ENCODE measurements around the gene MPPED2.

Gene MPPED2

GRCh38 chr11:30435488-30435887, 150.7 kb downstream of the MPPED2 start:
- Histone ChIP-seq H3K4me3 (ENCODE audit: extremely low read depth, insufficient read depth, low read length, poor library complexity, severe bottlenecking) (no peak overlapping the region), H3K4me1 (ENCODE audit: control insufficient read depth, insufficient read depth, low read length, poor library complexity, severe bottlenecking) (peaks cover 5% of the 10 kb centered on the region), H3K27ac (ENCODE audit: low read depth, low read length, severe bottlenecking) (no peak overlapping the region), H3K9me3 (ENCODE audit: control insufficient read depth, low read length) (no peaks in the 10 kb centered on the region), H3K36me3 (ENCODE audit: control insufficient read depth, insufficient read depth, low read length) (no peaks in the 10 kb centered on the region)

- 85 to 100% methylated on average over 1 to 2 of the region's 3 CpGs for WGBS, 2 experiments (ENCODE audit: insufficient coverage in 2 of 2)
- no peak overlapping the region for H3K27ac ChIP-seq (ENCODE audit: low read depth, low read length, severe bottlenecking)
- no peaks in the 10 kb centered on the region for H3K9me3 ChIP-seq (ENCODE audit: control insufficient read depth, low read length)
- peaks cover 5% of the 10 kb centered on the region for H3K4me1 ChIP-seq (ENCODE audit: control insufficient read depth, insufficient read depth, low read length, poor library complexity, severe bottlenecking)
- H3K4me3 ChIP-seq (ENCODE audit: extremely low read depth, insufficient read depth, low read length, poor library complexity, severe bottlenecking), result no peak overlapping the region
- no peaks in the 10 kb centered on the region for H3K36me3 ChIP-seq (ENCODE audit: control insufficient read depth, insufficient read depth, low read length)
Measured at GRCh38 chr11:30434901-30435300, 151.3 kb downstream of the MPPED2 start.

- WGBS, 2 experiments (ENCODE audit: insufficient coverage in 2 of 2), result 63% methylated on average over 1 of the region's 1 CpG; no CpG with 5 or more reads in 1 of the 2 experiments
- no peaks in the 10 kb centered on the region for H3K36me3 ChIP-seq (ENCODE audit: control insufficient read depth, insufficient read depth, low read length)
- peaks cover 5% of the 10 kb centered on the region for H3K4me1 ChIP-seq (ENCODE audit: control insufficient read depth, insufficient read depth, low read length, poor library complexity, severe bottlenecking)
- H3K27ac ChIP-seq (ENCODE audit: low read depth, low read length, severe bottlenecking), result no peak overlapping the region
- no peak overlapping the region for H3K4me3 ChIP-seq (ENCODE audit: extremely low read depth, insufficient read depth, low read length, poor library complexity, severe bottlenecking)
- no peaks in the 10 kb centered on the region for H3K9me3 ChIP-seq (ENCODE audit: control insufficient read depth, low read length)
Measured at GRCh38 chr11:30433831-30434230, 152.3 kb downstream of the MPPED2 start.

DNA sequence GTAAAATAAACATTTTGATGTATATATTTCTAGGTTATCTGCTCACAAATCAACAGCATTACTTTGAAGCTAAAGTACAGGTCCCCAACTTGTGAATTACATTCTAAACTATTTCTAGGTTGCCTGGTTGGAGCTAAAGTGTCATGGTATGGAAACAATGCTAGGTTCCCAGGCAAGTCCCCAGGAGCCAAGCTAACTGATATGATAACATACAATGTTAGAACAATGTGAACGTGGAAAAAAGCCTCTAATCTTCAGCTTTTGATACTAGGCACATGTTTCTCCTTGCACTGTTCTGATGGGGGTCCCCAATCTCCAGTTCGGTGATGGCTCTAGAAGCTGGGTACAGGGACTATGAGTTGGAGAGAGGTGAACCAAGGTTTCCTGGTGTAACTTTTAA, 153.4 kb downstream of the MPPED2 start:
- Histone ChIP-seq H3K27ac (ENCODE audit: low read depth, low read length, severe bottlenecking) (no peak overlapping the region), H3K4me3 (ENCODE audit: extremely low read depth, insufficient read depth, low read length, poor library complexity, severe bottlenecking) (no peak overlapping the region), H3K9me3 (ENCODE audit: control insufficient read depth, low read length) (no peaks in the 10 kb centered on the region), H3K4me1 (ENCODE audit: control insufficient read depth, insufficient read depth, low read length, poor library complexity, severe bottlenecking) (peaks cover 5% of the 10 kb centered on the region), H3K36me3 (ENCODE audit: control insufficient read depth, insufficient read depth, low read length) (no peaks in the 10 kb centered on the region)
- WGBS, 2 experiments (ENCODE audit: insufficient coverage in 2 of 2), result 100% methylated on average over 1 of the region's 2 CpGs; no CpG with 5 or more reads in 1 of the 2 experiments

DNA sequence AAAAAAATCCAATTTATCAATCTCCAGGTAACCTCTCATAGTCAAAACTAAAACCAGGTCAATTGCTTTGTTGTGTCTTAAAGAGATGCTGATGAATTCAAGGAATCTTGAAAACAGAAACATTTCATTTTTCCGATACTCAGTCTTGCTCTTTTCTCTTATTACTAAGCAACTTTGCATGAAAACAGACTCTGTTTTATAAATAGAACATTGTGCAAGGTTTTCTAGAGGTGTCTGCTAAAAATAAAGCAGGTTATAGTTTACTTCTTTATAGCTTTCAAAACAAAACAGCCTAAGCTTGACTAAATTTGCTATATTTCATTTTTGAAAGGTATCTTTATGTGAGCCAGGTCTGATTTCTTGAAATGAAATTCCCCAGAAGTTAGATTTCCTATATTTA, 154.0 kb downstream of the MPPED2 start:
- WGBS, 2 experiments (ENCODE audit: insufficient coverage in 2 of 2), result 100% methylated on average over 1 of the region's 1 CpG; no CpG with 5 or more reads in 1 of the 2 experiments
- Histone ChIP-seq H3K4me1 (ENCODE audit: control insufficient read depth, insufficient read depth, low read length, poor library complexity, severe bottlenecking) (peaks cover 5% of the 10 kb centered on the region), H3K4me3 (ENCODE audit: extremely low read depth, insufficient read depth, low read length, poor library complexity, severe bottlenecking) (no peak overlapping the region), H3K36me3 (ENCODE audit: control insufficient read depth, insufficient read depth, low read length) (no peaks in the 10 kb centered on the region), H3K27ac (ENCODE audit: low read depth, low read length, severe bottlenecking) (no peak overlapping the region), H3K9me3 (ENCODE audit: control insufficient read depth, low read length) (no peaks in the 10 kb centered on the region)

DNA sequence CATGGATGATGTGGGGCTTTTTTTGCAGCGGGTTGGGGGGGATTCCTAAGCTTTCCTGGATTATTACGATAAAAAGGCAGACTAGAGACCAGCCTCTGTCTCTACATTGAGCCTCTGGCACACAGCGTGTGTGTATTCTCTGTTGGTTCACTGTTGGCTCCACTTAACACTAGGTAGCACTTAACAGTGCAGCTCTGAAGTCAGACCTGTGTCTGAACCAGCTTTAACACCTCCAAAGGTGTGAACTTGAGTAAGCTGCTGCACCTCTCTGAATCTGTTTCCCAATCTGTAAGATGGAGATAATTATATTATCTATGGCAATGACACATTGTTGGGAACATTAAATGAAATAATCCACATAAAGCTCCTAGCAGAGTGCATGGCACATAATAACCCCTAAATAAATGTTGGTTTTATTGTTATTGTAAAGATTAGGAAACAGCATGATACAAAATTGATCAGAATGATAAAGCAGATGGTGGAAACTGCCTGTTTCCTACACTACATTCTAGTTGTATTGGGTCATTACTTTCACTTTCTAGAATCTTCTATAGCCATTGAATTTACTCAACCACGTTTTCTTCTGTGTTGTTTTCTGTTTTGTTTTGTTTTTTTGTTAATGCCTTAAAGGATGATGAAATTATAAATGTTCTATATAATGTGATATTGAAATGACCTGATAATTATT, 154.9 kb downstream of the MPPED2 start:
- H3K4me3 ChIP-seq (ENCODE audit: extremely low read depth, insufficient read depth, low read length, poor library complexity, severe bottlenecking), result no peak overlapping the region
- 100% methylated on average over 1 to 2 of the region's 4 CpGs for WGBS, 2 experiments (ENCODE audit: insufficient coverage in 2 of 2)
- no peaks in the 10 kb centered on the region for H3K36me3 ChIP-seq (ENCODE audit: control insufficient read depth, insufficient read depth, low read length)
- no peak overlapping the region for H3K27ac ChIP-seq (ENCODE audit: low read depth, low read length, severe bottlenecking)
- H3K9me3 ChIP-seq (ENCODE audit: control insufficient read depth, low read length), result no peaks in the 10 kb centered on the region
- peaks cover 5% of the 10 kb centered on the region for H3K4me1 ChIP-seq (ENCODE audit: control insufficient read depth, insufficient read depth, low read length, poor library complexity, severe bottlenecking)

GRCh38 chr11:30429550-30429949, 156.6 kb downstream of the MPPED2 start:
- WGBS, 2 experiments (ENCODE audit: insufficient coverage in 2 of 2), result 85 to 100% methylated on average over 1 to 2 of the region's 2 CpGs
- H3K4me3 ChIP-seq (ENCODE audit: extremely low read depth, insufficient read depth, low read length, poor library complexity, severe bottlenecking), result no peak overlapping the region
- H3K36me3 ChIP-seq (ENCODE audit: control insufficient read depth, insufficient read depth, low read length), result no peaks in the 10 kb centered on the region
- no peaks in the 10 kb centered on the region for H3K4me1 ChIP-seq (ENCODE audit: control insufficient read depth, insufficient read depth, low read length, poor library complexity, severe bottlenecking)
- no peak overlapping the region for H3K27ac ChIP-seq (ENCODE audit: low read depth, low read length, severe bottlenecking)
- no peaks in the 10 kb centered on the region for H3K9me3 ChIP-seq (ENCODE audit: control insufficient read depth, low read length)

DNA sequence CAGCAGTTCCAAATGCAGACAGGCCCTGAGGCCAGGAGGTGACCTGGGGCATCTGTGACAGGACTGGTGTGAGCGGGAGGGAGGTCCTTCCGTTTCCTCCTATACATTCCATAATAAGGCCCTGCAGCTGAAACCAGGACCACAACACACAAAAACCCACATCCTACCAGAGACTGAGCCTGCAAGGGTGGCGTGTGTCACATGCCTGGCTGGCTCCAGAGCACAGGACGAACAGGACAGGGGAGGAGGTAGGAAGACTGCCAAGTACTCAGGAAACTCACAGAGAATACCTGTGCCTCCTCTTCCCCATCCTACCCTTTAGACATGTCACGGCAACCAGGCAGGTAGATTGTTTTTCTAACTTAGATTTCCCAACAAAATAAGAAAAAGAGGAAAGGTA, 159.4 kb downstream of the MPPED2 start:
- Histone ChIP-seq H3K4me1 (ENCODE audit: control insufficient read depth, insufficient read depth, low read length, poor library complexity, severe bottlenecking) (no peaks in the 10 kb centered on the region), H3K27ac (ENCODE audit: low read depth, low read length, severe bottlenecking) (no peak overlapping the region), H3K4me3 (ENCODE audit: extremely low read depth, insufficient read depth, low read length, poor library complexity, severe bottlenecking) (no peak overlapping the region), H3K36me3 (ENCODE audit: control insufficient read depth, insufficient read depth, low read length) (no peaks in the 10 kb centered on the region), H3K9me3 (ENCODE audit: control insufficient read depth, low read length) (no peaks in the 10 kb centered on the region)
- WGBS, 2 experiments (ENCODE audit: insufficient coverage in 2 of 2), result 100% methylated on average over 1 of the region's 5 CpGs; no CpG with 5 or more reads in 1 of the 2 experiments

DNA sequence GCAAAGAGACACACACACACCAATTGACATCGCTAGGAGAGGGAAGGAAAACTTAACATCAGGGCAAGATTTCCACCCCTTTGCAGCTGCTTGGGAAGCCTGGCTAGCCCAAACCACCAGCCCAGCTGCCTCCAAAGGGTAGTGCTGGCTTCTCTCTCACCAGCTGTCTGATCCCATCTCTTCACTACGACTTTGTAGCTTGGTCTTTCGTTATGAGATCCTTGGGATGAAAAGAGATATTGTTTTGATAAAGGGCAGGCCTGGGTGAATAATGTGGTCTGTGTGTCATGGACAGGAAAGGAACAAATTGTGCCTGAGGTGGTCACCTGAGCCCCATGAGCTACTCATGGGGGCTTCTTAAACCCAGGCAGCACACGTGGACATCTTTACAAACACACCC, 161.3 kb downstream of the MPPED2 start:
- Histone ChIP-seq H3K36me3 (ENCODE audit: control insufficient read depth, insufficient read depth, low read length) (no peaks in the 10 kb centered on the region), H3K4me1 (ENCODE audit: control insufficient read depth, insufficient read depth, low read length, poor library complexity, severe bottlenecking) (no peaks in the 10 kb centered on the region), H3K9me3 (ENCODE audit: control insufficient read depth, low read length) (no peaks in the 10 kb centered on the region), H3K4me3 (ENCODE audit: extremely low read depth, insufficient read depth, low read length, poor library complexity, severe bottlenecking) (no peak overlapping the region), H3K27ac (ENCODE audit: low read depth, low read length, severe bottlenecking) (no peak overlapping the region)
- WGBS, 2 experiments (ENCODE audit: insufficient coverage in 2 of 2), result 79% methylated on average over 2 of the region's 4 CpGs; no CpG with 5 or more reads in 1 of the 2 experiments

DNA sequence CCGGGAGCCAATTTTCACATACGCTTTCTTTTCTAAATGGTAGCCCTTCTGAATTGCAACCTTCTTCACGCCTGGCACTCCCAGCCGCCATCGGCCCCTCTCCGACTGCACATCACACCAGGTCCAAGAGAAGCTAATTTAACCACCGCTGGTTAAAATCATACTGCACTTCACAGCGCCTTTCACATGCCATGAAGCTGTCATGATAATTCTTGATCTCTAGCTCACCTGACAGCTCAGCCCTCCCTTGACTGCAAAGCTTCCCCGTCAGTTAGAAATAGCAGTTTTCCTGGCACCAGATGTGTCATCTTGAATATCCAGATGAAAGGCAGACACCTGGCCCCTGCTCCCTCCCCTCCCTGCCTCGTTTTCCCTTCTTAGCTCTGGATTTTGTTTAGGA, 161.8 kb downstream of the MPPED2 start:
- no peak overlapping the region for H3K4me3 ChIP-seq (ENCODE audit: extremely low read depth, insufficient read depth, low read length, poor library complexity, severe bottlenecking)
- H3K4me1 ChIP-seq (ENCODE audit: control insufficient read depth, insufficient read depth, low read length, poor library complexity, severe bottlenecking), result no peaks in the 10 kb centered on the region
- H3K36me3 ChIP-seq (ENCODE audit: control insufficient read depth, insufficient read depth, low read length), result no peaks in the 10 kb centered on the region
- H3K27ac ChIP-seq (ENCODE audit: low read depth, low read length, severe bottlenecking), result no peak overlapping the region
- WGBS, 2 experiments (ENCODE audit: insufficient coverage in 2 of 2), result 83 to 91% methylated on average over 10 of the region's 10 CpGs
- H3K9me3 ChIP-seq (ENCODE audit: control insufficient read depth, low read length), result no peaks in the 10 kb centered on the region

GRCh38 chr11:30423886-30424285, 162.3 kb downstream of the MPPED2 start:
- H3K4me1 ChIP-seq (ENCODE audit: control insufficient read depth, insufficient read depth, low read length, poor library complexity, severe bottlenecking), result no peaks in the 10 kb centered on the region
- H3K27ac ChIP-seq (ENCODE audit: low read depth, low read length, severe bottlenecking), result no peak overlapping the region
- 82 to 95% methylated on average over 6 of the region's 6 CpGs for WGBS, 2 experiments (ENCODE audit: insufficient coverage in 2 of 2)

More at GRCh38 chr11:30423886-30424285, 162.3 kb downstream of the MPPED2 start:
- Histone ChIP-seq H3K9me3 (ENCODE audit: control insufficient read depth, low read length) (no peaks in the 10 kb centered on the region), H3K36me3 (ENCODE audit: control insufficient read depth, insufficient read depth, low read length) (no peaks in the 10 kb centered on the region), H3K4me3 (ENCODE audit: extremely low read depth, insufficient read depth, low read length, poor library complexity, severe bottlenecking) (no peak overlapping the region)
